ENCODE measurements around the gene RTP5. TPM values are rescaled to one million over a fixed set of nuclear protein-coding genes. Genes with fewer than 3 reads are reported as not detected.

RTP5 gene
- total RNA-seq = not detected in 2 replicates

DNA sequence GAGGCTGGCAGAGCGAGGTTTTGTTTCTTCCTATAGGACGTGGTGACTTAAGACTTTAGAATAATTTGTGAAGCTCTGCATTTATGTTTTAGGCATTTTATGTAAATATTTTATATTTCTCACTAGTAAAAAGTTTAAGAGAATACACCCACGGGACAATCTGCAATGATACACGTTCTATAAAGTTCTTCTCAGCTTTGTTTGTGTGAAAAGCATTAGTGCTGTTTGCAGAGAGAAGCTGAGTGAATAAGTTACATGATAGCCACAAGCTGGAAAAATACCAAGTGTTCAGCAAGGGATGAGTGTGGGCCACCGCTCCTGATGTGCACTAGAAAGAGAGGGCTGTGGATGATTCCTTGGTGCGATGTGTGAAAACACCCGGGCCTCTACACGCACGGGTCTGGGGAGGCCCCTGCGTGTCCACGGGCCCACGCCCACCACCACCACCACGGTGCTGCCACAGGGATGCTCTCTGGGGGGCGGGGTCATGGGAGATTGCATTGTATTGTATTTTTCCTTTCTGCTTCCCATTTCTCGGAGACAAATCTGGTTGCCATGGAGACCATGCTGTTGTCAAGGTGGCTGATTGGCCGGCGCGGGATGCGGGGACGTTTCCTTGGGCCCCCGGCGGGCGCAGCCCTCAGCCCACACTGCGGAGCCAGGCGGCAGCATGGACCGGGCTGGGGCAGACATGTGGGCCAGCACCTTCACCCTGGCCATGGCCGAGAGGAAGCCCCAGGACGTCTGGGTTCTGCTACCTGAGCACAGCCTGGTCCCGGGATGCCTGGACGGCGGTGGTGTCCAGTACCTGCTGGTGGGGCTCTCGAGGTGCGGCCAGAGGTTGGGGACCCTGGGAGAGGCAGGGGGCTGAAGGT, at the start of gene RTP5:
Gene RTP5 (plus strand): TSS at position 643 of the 875 bp plus-strand sequence. CDS start 28 bp downstream, at position 671.

DNA sequence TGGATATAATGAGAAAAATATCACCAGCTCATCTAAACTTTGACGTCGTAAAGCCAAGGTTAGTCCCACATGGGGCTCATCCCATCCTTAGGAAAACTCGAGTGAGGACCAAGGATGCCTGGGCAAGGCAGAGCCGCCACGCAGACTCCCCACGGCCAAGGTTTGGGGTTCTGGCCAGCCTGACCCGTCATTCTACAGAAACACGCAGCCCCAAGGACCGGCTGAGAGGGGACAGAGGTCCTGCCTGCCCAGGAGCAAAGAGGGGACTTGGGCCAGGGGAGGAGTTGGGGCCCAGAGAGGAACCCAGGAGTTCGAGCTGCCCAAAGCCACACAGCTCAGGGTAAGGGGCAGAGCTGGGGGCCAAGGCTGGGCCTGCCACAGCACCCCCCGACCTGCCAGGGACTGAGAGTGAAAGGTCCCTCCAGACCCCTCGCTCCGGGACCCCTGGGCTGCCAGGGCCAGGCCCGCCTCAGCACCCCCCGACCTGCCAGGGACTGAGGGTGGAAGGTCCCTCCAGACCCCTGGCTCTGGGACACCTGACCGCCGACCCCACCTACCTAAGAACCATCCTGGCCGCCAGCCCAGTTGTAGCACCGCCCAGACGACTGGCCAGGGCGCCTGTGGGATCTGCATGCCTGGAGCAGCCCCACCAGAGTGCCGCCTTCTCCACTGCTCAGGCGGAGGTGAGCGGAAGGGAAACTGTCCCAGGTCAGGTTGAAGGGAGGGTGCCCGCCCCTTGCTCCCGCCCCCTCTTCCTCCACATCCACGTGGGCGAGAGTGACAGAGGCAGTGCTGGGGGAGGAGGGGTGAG, 11.1 kb upstream of the RTP5 start, which contains the start of gene PDCD1:
Gene PDCD1 (minus strand): TSS at position 689 of the 811 bp plus-strand sequence. CDS start 56 bp downstream, at position 633.

Other genes with a start within 250 kb of the RTP5 start
- 50.8 and 62.6 TPM in 2 replicates for gene THAP4, start 232.6 kb upstream of the RTP5 start, total RNA-seq
- 61.7 and 72.2 TPM in 2 replicates for gene ATG4B, start 232.0 kb upstream of the RTP5 start, total RNA-seq
- 7.4 and 58.7 TPM in 2 replicates for gene DTYMK, start 182.9 kb upstream of the RTP5 start, total RNA-seq
- 12.7 and 18.8 TPM in 2 replicates for gene ING5, start 167.7 kb upstream of the RTP5 start, total RNA-seq
- gene D2HGDH, start 135.1 kb upstream of the RTP5 start, total RNA-seq = 15.8 and 22.8 TPM in 2 replicates
- 0.14 TPM in 1 of 2 replicates, not detected in the other for gene GAL3ST2, start 92.9 kb upstream of the RTP5 start, total RNA-seq
- gene NEU4, start 60.5 kb upstream of the RTP5 start, total RNA-seq = 0.57 TPM in 1 of 2 replicates, not detected in the other
- gene PDCD1, start 10.8 kb upstream of the RTP5 start, total RNA-seq = not detected in 2 replicates

All from placental pericyte (primary cell).